Ascending aorta (tissue), 2 donors: ENCODE data around the gene PIEZO1. TPM values are rescaled to one million over a fixed set of nuclear protein-coding genes. Genes with fewer than 3 reads are reported as not detected.

Experiments
- DNase-seq, 2 donors: peaks; one replicate each; pipeline ENCODE4 v3.0.0-alpha.2; 2019; ENCODE audit warnings: low spot score in 2 of 2
- H3K27ac ChIP-seq, 2 donors: fragments of 200-600 bp; sonication (generic); one replicate each; pipeline ENCODE4 v1.5.1; 2016 to 2017; ENCODE audit warnings: mild to moderate bottlenecking in 1 of 2
- H3K27me3 ChIP-seq: fragments of 200-600 bp; sonication (generic); one replicate; pipeline ENCODE4 v1.5.1; 2017
- H3K36me3 ChIP-seq, 2 donors: fragments of 200-600 bp; sonication (generic); one replicate each; pipeline ENCODE4 v1.5.1; 2016
- H3K4me1 ChIP-seq, 2 donors: fragments of 200-600 bp; sonication (generic); one replicate each; pipeline ENCODE4 v1.5.1; 2016 to 2017; ENCODE audit warnings: mild to moderate bottlenecking in 1 of 2
- H3K4me3 ChIP-seq, 2 donors: fragments of 200-600 bp; sonication (generic); one replicate each; pipeline ENCODE4 v1.5.1; 2016 to 2017; ENCODE audit warnings: mild to moderate bottlenecking in 1 of 2
- H3K9me3 ChIP-seq, 2 donors: fragments of 200-600 bp; sonication (generic); one replicate each; pipeline ENCODE4 v1.5.1; 2016
- CTCF ChIP-seq, 3 experiments: fragments of 200-600 bp in 2 of 3; fragments of 450-650 bp in 1 of 3; sonication (generic) in 2 of 3; IDR thresholded peaks; one replicate each; pipeline ENCODE4 v1.5.1; 2016 to 2019; ENCODE audit warnings: antibody characterized with exemption in 3 of 3, mild to moderate bottlenecking in 1 of 3, moderate library complexity in 1 of 3
- intact Hi-C: fragments of 100-400 bp; cut with DNase I; formaldehyde crosslinking; loops from one replicate; pipeline ENCODE4 v1.15.1; 2023
- total RNA-seq: library from RNA; depleted of rRNA; stranded (reverse); fragments of >200 nt; gene quantifications from one replicate; pipeline ENCODE4 v1.1.0, GENCODE V29; 2016

Gene PIEZO1
- total RNA-seq, 1 donor from 2014 or later = 428 TPM

GRCh38 chr16:88753191-88753590 lies 31.8 kb downstream of the PIEZO1 start:
- Histone ChIP-seq H3K36me3 (peaks cover 0 to 6% of the 10 kb centered on the region in 2 donors), H3K27me3 (no peaks in the 10 kb centered on the region), H3K9me3 (no peaks in the 10 kb centered on the region), H3K4me1 (no peaks in the 10 kb centered on the region), H3K4me3 (no peak overlapping the region), H3K27ac (no peak overlapping the region)
- no peak for TF ChIP-seq CTCF (IDR thresholded peaks at IDR 0.05)
- no peak for DNase-seq
- intact Hi-C loops = no loop called here

GRCh38 chr16:88752386-88753002 lies 32.5 kb downstream of the PIEZO1 start:
- no peak overlapping the region for H3K27ac ChIP-seq
- H3K36me3 ChIP-seq = peaks cover 0 to 6% of the 10 kb centered on the region in 2 donors
- no peaks in the 10 kb centered on the region for H3K27me3 ChIP-seq
- H3K9me3 ChIP-seq = no peaks in the 10 kb centered on the region
- intact Hi-C loops = no loop called here
- TF ChIP-seq CTCF (IDR thresholded peaks at IDR 0.05) = no peak
- no peak overlapping the region for H3K4me3 ChIP-seq
- DNase-seq = no peak
- H3K4me1 ChIP-seq = no peaks in the 10 kb centered on the region

GRCh38 chr16:88750854-88751253 lies 34.2 kb downstream of the PIEZO1 start:
- Histone ChIP-seq H3K4me3 (no peak overlapping the region), H3K36me3 (peaks cover 0 to 6% of the 10 kb centered on the region in 2 donors), H3K27ac (no peak overlapping the region), H3K27me3 (no peaks in the 10 kb centered on the region), H3K4me1 (peaks cover 4% of the 10 kb centered on the region in 2 donors), H3K9me3 (no peaks in the 10 kb centered on the region)
- no peak for DNase-seq
- intact Hi-C loops = no loop called here
- TF ChIP-seq CTCF (IDR thresholded peaks at IDR 0.05) = no peak

DNA sequence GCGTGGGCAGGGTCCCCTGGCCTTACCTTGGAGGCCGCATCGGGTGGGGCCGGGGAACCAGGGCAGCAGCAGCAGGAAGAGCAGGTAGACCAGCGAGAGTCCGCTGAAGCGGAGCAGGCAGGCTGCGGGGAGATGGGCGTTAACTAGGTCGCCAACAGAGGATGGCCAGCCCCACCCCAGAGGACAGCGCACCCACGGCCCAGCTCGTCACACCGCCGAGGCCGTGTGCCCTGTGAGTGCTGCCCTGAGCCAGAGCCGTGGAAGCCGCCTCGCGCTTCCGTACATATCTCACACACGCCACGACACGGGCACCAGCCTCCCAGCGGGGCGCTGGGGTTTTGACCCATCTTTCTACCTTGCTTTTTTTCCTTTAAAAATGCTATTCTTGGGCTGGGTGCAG lies 35.7 kb downstream of the PIEZO1 start:
- no peaks in the 10 kb centered on the region for H3K9me3 ChIP-seq
- peaks cover 4% of the 10 kb centered on the region in 2 donors for H3K4me1 ChIP-seq
- no peak overlapping the region for H3K27ac ChIP-seq
- no peak for DNase-seq
- no peak for TF ChIP-seq CTCF (IDR thresholded peaks at IDR 0.05)
- intact Hi-C loops = no loop called here
- H3K36me3 ChIP-seq = peaks cover 0 to 6% of the 10 kb centered on the region in 2 donors
- no peaks in the 10 kb centered on the region for H3K27me3 ChIP-seq
- H3K4me3 ChIP-seq = no peak overlapping the region

- Histone ChIP-seq H3K9me3 (no peaks in the 10 kb centered on the region), H3K27me3 (no peaks in the 10 kb centered on the region), H3K36me3 (peaks cover 0 to 6% of the 10 kb centered on the region in 2 donors), H3K4me1 (peaks cover 6 to 9% of the 10 kb centered on the region in 2 donors), H3K4me3 (no peak overlapping the region), H3K27ac (no peak overlapping the region)
- no peak for DNase-seq
- TF ChIP-seq CTCF (IDR thresholded peaks at IDR 0.05) = no peak
- intact Hi-C loops = no loop called here
Measured at GRCh38 chr16:88748364-88748763, 36.7 kb downstream of the PIEZO1 start.
